LNCAP (cell line): ENCODE data around the gene HFE.

Experiments
- CTCF ChIP-seq: fragments of 450-650 bp; IDR thresholded peaks from 2 replicates; pipeline ENCODE4 v1.5.1; 2017; ENCODE audit warnings: mild to moderate bottlenecking

The HFE gene

GRCh38 chr6:26075063-26075717, 12.0 kb upstream of the HFE start:
- no peak for TF ChIP-seq CTCF

GRCh38 chr6:26086211-26086610, 1.0 kb upstream of the HFE start:
- TF ChIP-seq CTCF: no peak

GRCh38 chr6:26088344-26088743, 1.1 kb downstream of the HFE start:
- no peak for TF ChIP-seq CTCF

GRCh38 chr6:26089272-26089671, 2.0 kb downstream of the HFE start:
- no peak for TF ChIP-seq CTCF

- no peak for TF ChIP-seq CTCF
These were observed 5.2 kb downstream of the HFE start for GRCh38 chr6:26092443-26092842.

GRCh38 chr6:26094036-26094435, 6.8 kb downstream of the HFE start:
- no peak for TF ChIP-seq CTCF

- TF ChIP-seq CTCF: peak; percentile 61
These were observed 10.1 kb downstream of the HFE start for GRCh38 chr6:26097268-26097875.
